Measurements from ENCODE around the gene MADD.

- TF ChIP-seq CTCF (IDR thresholded peaks at IDR 0.05) = no peak
- TF ChIP-seq POLR2A (IDR thresholded peaks at IDR 0.05) = no peak
Measured at GRCh38 chr11:47280099-47280498, 10.2 kb downstream of the MADD start.
